GM12872 (cell line): ENCODE results near the gene VAPA.

Source experiments
- CTCF ChIP-seq: IDR thresholded peaks from 3 replicates; pipeline ENCODE4 v1.5.1; 2011; ENCODE audit warnings: low read depth, mild to moderate bottlenecking, low read length, moderate library complexity; ENCODE audit not compliant: insufficient read depth

Gene VAPA

GRCh38 chr18:9928646-9929259 is 14.9 kb downstream of the VAPA start:
- TF ChIP-seq CTCF, result no peak

DNA sequence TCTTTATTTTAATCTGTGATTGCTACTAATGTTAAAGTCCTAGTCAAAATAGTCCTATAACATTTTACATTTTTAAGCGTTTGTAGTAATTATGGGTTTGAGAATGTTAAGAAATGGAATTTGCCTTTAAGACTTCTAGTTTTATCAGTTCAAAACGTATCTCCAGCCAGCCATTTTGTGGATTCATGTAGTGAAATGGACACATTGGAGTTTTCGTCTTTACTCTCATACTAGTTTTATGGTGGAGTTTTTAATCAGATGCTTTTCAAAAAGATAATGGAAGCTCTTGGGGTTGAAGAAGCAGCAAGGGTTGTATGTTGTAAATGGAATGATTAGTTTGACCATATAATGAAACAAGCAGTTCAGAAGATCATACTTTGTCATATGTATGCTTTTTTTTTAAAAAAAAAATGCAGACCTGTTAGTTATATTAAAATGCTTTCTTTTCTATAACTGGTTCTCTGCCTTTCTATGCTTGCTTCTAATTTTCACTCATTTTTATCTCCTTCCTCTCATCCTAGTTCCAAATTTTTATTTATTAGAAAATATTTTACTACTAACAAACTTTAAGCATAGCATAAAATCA is 16.6 kb downstream of the VAPA start:
- TF ChIP-seq CTCF, result no peak

- no peak for TF ChIP-seq CTCF
Measured at GRCh38 chr18:9931146-9931545, 17.3 kb downstream of the VAPA start.

GRCh38 chr18:9931678-9932077 is 17.9 kb downstream of the VAPA start:
- TF ChIP-seq CTCF, result no peak

- TF ChIP-seq CTCF, result no peak
Measured at GRCh38 chr18:9933865-9934264, 20.0 kb downstream of the VAPA start.

- no peak for TF ChIP-seq CTCF
Measured at GRCh38 chr18:9934274-9934673, 20.5 kb downstream of the VAPA start.

DNA sequence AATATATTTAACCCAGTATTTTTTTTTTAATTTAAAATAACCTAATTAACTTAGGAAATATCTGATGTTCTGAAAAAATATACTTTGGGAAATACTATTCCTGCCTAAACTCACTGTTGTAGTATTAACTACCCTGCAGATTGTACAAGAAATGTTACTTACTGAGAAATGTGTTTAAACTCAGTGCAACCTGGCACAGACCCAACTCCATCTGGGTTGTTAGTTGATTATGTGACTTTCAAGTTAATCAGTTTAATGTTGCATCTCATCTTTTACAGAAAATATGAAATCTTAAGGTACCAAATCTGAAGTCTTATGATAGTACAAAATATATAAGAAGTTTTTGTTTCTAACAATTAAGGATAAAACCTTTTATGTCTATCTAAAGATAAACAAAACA is 27.3 kb downstream of the VAPA start:
- TF ChIP-seq CTCF, result no peak

- no peak for TF ChIP-seq CTCF
Measured at GRCh38 chr18:9941660-9942059, 27.8 kb downstream of the VAPA start.
